Measurements from ENCODE around the gene VWA8. TPM values are rescaled to one million over a fixed set of nuclear protein-coding genes. Genes with fewer than 3 reads are reported as not detected.

The VWA8 gene
- total and polyA plus RNA-seq, 4 donors = 7.1 to 50.3 (median 12.4) TPM

- TF ChIP-seq, protein P1, sequence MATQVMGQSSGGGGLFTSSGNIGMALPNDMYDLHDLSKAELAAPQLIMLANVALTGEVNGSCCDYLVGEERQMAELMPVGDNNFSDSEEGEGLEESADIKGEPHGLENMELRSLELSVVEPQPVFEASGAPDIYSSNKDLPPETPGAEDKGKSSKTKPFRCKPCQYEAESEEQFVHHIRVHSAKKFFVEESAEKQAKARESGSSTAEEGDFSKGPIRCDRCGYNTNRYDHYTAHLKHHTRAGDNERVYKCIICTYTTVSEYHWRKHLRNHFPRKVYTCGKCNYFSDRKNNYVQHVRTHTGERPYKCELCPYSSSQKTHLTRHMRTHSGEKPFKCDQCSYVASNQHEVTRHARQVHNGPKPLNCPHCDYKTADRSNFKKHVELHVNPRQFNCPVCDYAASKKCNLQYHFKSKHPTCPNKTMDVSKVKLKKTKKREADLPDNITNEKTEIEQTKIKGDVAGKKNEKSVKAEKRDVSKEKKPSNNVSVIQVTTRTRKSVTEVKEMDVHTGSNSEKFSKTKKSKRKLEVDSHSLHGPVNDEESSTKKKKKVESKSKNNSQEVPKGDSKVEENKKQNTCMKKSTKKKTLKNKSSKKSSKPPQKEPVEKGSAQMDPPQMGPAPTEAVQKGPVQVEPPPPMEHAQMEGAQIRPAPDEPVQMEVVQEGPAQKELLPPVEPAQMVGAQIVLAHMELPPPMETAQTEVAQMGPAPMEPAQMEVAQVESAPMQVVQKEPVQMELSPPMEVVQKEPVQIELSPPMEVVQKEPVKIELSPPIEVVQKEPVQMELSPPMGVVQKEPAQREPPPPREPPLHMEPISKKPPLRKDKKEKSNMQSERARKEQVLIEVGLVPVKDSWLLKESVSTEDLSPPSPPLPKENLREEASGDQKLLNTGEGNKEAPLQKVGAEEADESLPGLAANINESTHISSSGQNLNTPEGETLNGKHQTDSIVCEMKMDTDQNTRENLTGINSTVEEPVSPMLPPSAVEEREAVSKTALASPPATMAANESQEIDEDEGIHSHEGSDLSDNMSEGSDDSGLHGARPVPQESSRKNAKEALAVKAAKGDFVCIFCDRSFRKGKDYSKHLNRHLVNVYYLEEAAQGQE (IDR thresholded peaks at IDR 0.05) = no peak
Measured at GRCh38 chr13:41658057-41658661, 302.8 kb downstream of the VWA8 start (continued).

DNA sequence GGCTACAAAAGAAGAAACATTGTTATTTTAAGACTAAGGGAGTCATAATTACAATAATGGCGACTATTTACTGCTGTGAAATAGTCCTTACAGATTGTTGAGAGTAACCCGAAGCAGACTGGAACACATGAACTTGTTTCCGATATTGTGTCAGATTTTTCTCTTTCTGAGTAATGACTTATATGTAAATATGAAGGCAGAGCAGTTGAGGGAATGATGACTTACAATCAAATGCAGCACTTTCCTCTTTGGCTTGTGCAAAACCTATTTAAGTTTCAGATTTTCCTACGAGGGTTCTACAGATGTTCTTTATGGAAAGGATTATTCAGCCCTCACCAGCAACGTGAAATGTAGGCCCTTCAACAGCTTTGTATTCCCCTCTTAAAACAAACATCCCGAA is 304.9 kb downstream of the VWA8 start:
- H3K9me3 ChIP-seq (ENCODE audit: control insufficient read depth in 4 of 4, low read length in 3 of 4) = no peaks in the 10 kb centered on the region
- H3K9ac ChIP-seq (ENCODE audit: low read depth in 1 of 2, low read length in 2 of 2) = no peak overlapping the region
- WGBS = 93% methylated on average over 6 of the region's 6 CpGs
- no peaks in the 10 kb centered on the region for H3K36me3 ChIP-seq (ENCODE audit: control insufficient read depth in 4 of 4, insufficient read depth in 3 of 4, low read depth in 1 of 4, low read length in 3 of 4)
- no peak overlapping the region for H3K27ac ChIP-seq (ENCODE audit: low read depth in 1 of 2, low read length in 2 of 2)
- H3K4me3 ChIP-seq (ENCODE audit: low read depth in 1 of 3, low read length in 3 of 3) = no peak overlapping the region
- H3K27me3 ChIP-seq (ENCODE audit: control insufficient read depth in 4 of 4, insufficient read depth in 4 of 4, low read length in 3 of 4) = no peaks in the 10 kb centered on the region
- no peaks in the 10 kb centered on the region for H3K4me1 ChIP-seq (ENCODE audit: control insufficient read depth in 4 of 4, insufficient read depth in 4 of 4, low read length in 3 of 4)
- DNase-seq (ENCODE audit: low spot score) = no peak
- TF ChIP-seq HNF4A (conservative IDR thresholded peaks at IDR 0.05) (no peak), YY1 (IDR thresholded peaks at IDR 0.05) (no peak), TAF1 (conservative IDR thresholded peaks at IDR 0.05) (no peak), RXRA (IDR thresholded peaks at IDR 0.05) (no peak), FOXA2 (IDR thresholded peaks at IDR 0.05) (no peak), HNF4G (IDR thresholded peaks at IDR 0.05) (no peak), JUND (IDR thresholded peaks at IDR 0.05) (no peak), GABPA (IDR thresholded peaks at IDR 0.05 in 1 of 2, conservative IDR thresholded peaks at IDR 0.05 in 1 of 2) (no peak), RAD21 (IDR thresholded peaks at IDR 0.05) (no peak), EGR1 (IDR thresholded peaks at IDR 0.05; ENCODE audit: low read depth in 2 of 2) (no peak), NR2F2 (IDR thresholded peaks at IDR 0.05) (no peak), FOXA1 (IDR thresholded peaks at IDR 0.05) (no peak)
- TF ChIP-seq, protein P2, sequence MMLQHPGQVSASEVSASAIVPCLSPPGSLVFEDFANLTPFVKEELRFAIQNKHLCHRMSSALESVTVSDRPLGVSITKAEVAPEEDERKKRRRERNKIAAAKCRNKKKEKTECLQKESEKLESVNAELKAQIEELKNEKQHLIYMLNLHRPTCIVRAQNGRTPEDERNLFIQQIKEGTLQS (IDR thresholded peaks at IDR 0.05) = no peak
- TF ChIP-seq, protein P3, sequence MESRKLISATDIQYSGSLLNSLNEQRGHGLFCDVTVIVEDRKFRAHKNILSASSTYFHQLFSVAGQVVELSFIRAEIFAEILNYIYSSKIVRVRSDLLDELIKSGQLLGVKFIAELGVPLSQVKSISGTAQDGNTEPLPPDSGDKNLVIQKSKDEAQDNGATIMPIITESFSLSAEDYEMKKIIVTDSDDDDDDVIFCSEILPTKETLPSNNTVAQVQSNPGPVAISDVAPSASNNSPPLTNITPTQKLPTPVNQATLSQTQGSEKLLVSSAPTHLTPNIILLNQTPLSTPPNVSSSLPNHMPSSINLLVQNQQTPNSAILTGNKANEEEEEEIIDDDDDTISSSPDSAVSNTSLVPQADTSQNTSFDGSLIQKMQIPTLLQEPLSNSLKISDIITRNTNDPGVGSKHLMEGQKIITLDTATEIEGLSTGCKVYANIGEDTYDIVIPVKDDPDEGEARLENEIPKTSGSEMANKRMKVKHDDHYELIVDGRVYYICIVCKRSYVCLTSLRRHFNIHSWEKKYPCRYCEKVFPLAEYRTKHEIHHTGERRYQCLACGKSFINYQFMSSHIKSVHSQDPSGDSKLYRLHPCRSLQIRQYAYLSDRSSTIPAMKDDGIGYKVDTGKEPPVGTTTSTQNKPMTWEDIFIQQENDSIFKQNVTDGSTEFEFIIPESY (IDR thresholded peaks at IDR 0.05) = no peak
- TF ChIP-seq, protein P1 (IDR thresholded peaks at IDR 0.05) = no peak
- TF ChIP-seq, protein P4, sequence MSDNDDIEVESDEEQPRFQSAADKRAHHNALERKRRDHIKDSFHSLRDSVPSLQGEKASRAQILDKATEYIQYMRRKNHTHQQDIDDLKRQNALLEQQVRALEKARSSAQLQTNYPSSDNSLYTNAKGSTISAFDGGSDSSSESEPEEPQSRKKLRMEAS (IDR thresholded peaks at IDR 0.05) = no peak
- TF ChIP-seq, protein P5, sequence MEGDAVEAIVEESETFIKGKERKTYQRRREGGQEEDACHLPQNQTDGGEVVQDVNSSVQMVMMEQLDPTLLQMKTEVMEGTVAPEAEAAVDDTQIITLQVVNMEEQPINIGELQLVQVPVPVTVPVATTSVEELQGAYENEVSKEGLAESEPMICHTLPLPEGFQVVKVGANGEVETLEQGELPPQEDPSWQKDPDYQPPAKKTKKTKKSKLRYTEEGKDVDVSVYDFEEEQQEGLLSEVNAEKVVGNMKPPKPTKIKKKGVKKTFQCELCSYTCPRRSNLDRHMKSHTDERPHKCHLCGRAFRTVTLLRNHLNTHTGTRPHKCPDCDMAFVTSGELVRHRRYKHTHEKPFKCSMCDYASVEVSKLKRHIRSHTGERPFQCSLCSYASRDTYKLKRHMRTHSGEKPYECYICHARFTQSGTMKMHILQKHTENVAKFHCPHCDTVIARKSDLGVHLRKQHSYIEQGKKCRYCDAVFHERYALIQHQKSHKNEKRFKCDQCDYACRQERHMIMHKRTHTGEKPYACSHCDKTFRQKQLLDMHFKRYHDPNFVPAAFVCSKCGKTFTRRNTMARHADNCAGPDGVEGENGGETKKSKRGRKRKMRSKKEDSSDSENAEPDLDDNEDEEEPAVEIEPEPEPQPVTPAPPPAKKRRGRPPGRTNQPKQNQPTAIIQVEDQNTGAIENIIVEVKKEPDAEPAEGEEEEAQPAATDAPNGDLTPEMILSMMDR (IDR thresholded peaks at IDR 0.05; ENCODE audit: low read depth, low read length, missing input control) = no peak
